ENCODE data around the gene RPL31.

GRCh38 chr2:101011152-101011551, 9.1 kb downstream of the RPL31 start:
- TF ChIP-seq GLIS3 (CRISPR knock-in tag; IDR thresholded peaks at IDR 0.05) (no peak), OSR1 (CRISPR knock-in tag; IDR thresholded peaks at IDR 0.05) (no peak), BACH2 (CRISPR knock-in tag; IDR thresholded peaks at IDR 0.05; ENCODE audit: borderline replicate concordance) (no peak), ZFP3 (CRISPR knock-in tag; IDR thresholded peaks at IDR 0.05) (no peak), RARB (CRISPR knock-in tag; IDR thresholded peaks at IDR 0.05) (no peak), POU6F1 (CRISPR knock-in tag; IDR thresholded peaks at IDR 0.05; ENCODE audit: borderline replicate concordance, low read depth) (no peak)

All from SK-N-SH treated with all-trans-retinoic acid at 6 μM for 48 hours (cell line).